ENCODE measurements around the gene RALGPS1. TPM values are rescaled to one million over a fixed set of nuclear protein-coding genes. Genes with fewer than 3 reads are reported as not detected.

Gene RALGPS1
- total and polyA plus RNA-seq, 7 donors: 3.9 to 7.7 (median 5.4) TPM

- Histone ChIP-seq H3K9me3 (no peaks in the 10 kb centered on the region), H3K4me1 (peaks cover 12% of the 10 kb centered on the region), H3K27ac (no peak overlapping the region), H3K27me3 (ENCODE audit: insufficient read depth in 3 of 3, low read length in 2 of 3) (no peaks in the 10 kb centered on the region), H3K4me3 (no peak overlapping the region), H3K36me3 (ENCODE audit: insufficient read depth in 1 of 2, low read depth in 1 of 2) (no peaks in the 10 kb centered on the region)
- WGBS, 3 donors: 94 to 98% (median 94%) methylated on average over 6 of the region's 6 CpGs
- ATAC-seq (no peak), DNase-seq (no peak)
- intact Hi-C loops (cut with DNase I): no loop called here
- no peak for TF ChIP-seq CTCF (IDR thresholded peaks at IDR 0.05)
Observed at GRCh38 chr9:127007638-127008037, 93.1 kb downstream of the RALGPS1 start.

- no peaks in the 10 kb centered on the region for H3K9me3 ChIP-seq
- WGBS, 3 donors: 100% methylated on average over 1 of the region's 1 CpG
- peaks cover 12% of the 10 kb centered on the region for H3K4me1 ChIP-seq
- no peak overlapping the region for H3K27ac ChIP-seq
- intact Hi-C loops (cut with DNase I): no loop called here
- DNase-seq (no peak), ATAC-seq (no peak)
- H3K4me3 ChIP-seq: no peak overlapping the region
- no peaks in the 10 kb centered on the region for H3K36me3 ChIP-seq (ENCODE audit: insufficient read depth in 1 of 2, low read depth in 1 of 2)
- no peak for TF ChIP-seq CTCF (IDR thresholded peaks at IDR 0.05)
- H3K27me3 ChIP-seq (ENCODE audit: insufficient read depth in 3 of 3, low read length in 2 of 3): no peaks in the 10 kb centered on the region
Observed at GRCh38 chr9:127008076-127008475, 93.5 kb downstream of the RALGPS1 start.

GRCh38 chr9:127011772-127012171 lies 97.2 kb downstream of the RALGPS1 start:
- H3K4me3 ChIP-seq: no peak overlapping the region
- no peaks in the 10 kb centered on the region for H3K27me3 ChIP-seq (ENCODE audit: insufficient read depth in 3 of 3, low read length in 2 of 3)
- 77 to 83% (median 82%) methylated on average over 6 of the region's 6 CpGs for WGBS, 3 donors
- H3K36me3 ChIP-seq (ENCODE audit: insufficient read depth in 1 of 2, low read depth in 1 of 2): no peaks in the 10 kb centered on the region
- ATAC-seq (no peak), DNase-seq (no peak)
- no peak for TF ChIP-seq CTCF (IDR thresholded peaks at IDR 0.05)
- no peaks in the 10 kb centered on the region for H3K9me3 ChIP-seq
- intact Hi-C loops (cut with DNase I): no loop called here
- no peak overlapping the region for H3K27ac ChIP-seq
- no peaks in the 10 kb centered on the region for H3K4me1 ChIP-seq

GRCh38 chr9:127012250-127012649 lies 97.7 kb downstream of the RALGPS1 start:
- Histone ChIP-seq H3K4me3 (no peak overlapping the region), H3K36me3 (ENCODE audit: insufficient read depth in 1 of 2, low read depth in 1 of 2) (no peaks in the 10 kb centered on the region), H3K4me1 (no peaks in the 10 kb centered on the region), H3K27me3 (ENCODE audit: insufficient read depth in 3 of 3, low read length in 2 of 3) (no peaks in the 10 kb centered on the region), H3K9me3 (no peaks in the 10 kb centered on the region), H3K27ac (no peak overlapping the region)
- ATAC-seq (no peak), DNase-seq (no peak)
- intact Hi-C loops (cut with DNase I): no loop called here
- TF ChIP-seq CTCF (IDR thresholded peaks at IDR 0.05): no peak
- WGBS, 3 donors: 91 to 94% (median 91%) methylated on average over 6 of the region's 6 CpGs

- H3K4me1 ChIP-seq: no peaks in the 10 kb centered on the region
- H3K9me3 ChIP-seq: no peaks in the 10 kb centered on the region
- H3K27me3 ChIP-seq (ENCODE audit: insufficient read depth in 3 of 3, low read length in 2 of 3): no peaks in the 10 kb centered on the region
- no peak overlapping the region for H3K27ac ChIP-seq
- H3K4me3 ChIP-seq: no peak overlapping the region
- ATAC-seq (no peak), DNase-seq (no peak)
- no peak for TF ChIP-seq CTCF (IDR thresholded peaks at IDR 0.05)
- 96 to 98% (median 97%) methylated on average over 5 of the region's 5 CpGs for WGBS, 3 donors
- intact Hi-C loops (cut with DNase I): no loop called here
- H3K36me3 ChIP-seq (ENCODE audit: insufficient read depth in 1 of 2, low read depth in 1 of 2): no peaks in the 10 kb centered on the region
Observed at GRCh38 chr9:127013597-127013996, 99.0 kb downstream of the RALGPS1 start.
